ENCODE data around the gene RTN4R. TPM values are rescaled to one million over a fixed set of nuclear protein-coding genes. Genes with fewer than 3 reads are reported as not detected.

The RTN4R gene
- total and polyA plus RNA-seq, 2 of the 13 experiments (the other 11 are each of a cell fraction or from before 2014, with no cell fraction given), result 0.22 to 0.77 TPM

DNA sequence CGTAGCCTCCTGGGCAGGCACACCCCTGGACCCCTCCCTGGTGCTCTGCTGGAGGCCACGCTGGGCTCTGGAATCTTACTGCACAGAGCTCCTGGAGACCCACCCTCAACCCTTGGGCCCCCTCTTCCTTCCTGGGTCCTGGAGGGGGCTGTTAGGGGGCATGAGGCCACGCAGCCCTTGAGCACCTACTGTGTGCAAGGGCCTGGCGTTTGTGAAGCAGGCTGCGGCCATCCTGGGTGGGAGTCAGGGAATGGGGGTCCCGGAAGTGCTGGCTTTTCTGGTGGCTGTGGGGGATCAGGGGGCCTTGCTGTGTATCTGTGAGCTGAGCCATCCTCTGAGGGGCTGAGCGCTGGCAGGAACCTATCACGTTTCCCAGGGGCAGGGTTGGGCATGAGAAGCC is 76.3 kb downstream of the RTN4R start:
- FAIRE-seq (no peak), ATAC-seq (no peak), DNase-seq (ENCODE audit: low spot score) (no peak)
- in situ Hi-C loops (cut with HindIII; ENCODE audit: extremely low pct_ligation_motif_present, low pct_unique_long_range_greater_than_20kb) (no loop called here), intact Hi-C loops (cut with micrococcal nuclease; ENCODE audit: unreplicated experiment) (no loop called here)
- H3K27me3 ChIP-seq (ENCODE audit: control insufficient read depth in 1 of 2, insufficient read depth in 2 of 2, low read length in 2 of 2), result peaks cover 18 to 61% of the 10 kb centered on the region in 2 experiments; a peak in 3 of 5 replicates
- H4K20me1 ChIP-seq (ENCODE audit: insufficient read depth, low read length), result no peaks in the 10 kb centered on the region
- no CpG with 5 or more reads among the region's 8 CpGs for WGBS (ENCODE audit: low lambda C conversion rate)
- no peak overlapping the region for H3K27ac ChIP-seq (ENCODE audit: extremely low read length, insufficient read depth, low read length)
- H3K9me3 ChIP-seq (ENCODE audit: low read length), result no peaks in the 10 kb centered on the region
- H3K79me2 ChIP-seq (ENCODE audit: insufficient read depth, low read length), result no peaks in the 10 kb centered on the region
- no TSS peak for BruUV-seq (replicated peaks)
- H3K9ac ChIP-seq (ENCODE audit: insufficient read depth, low read depth, low read length), result no peak overlapping the region
- H3K4me1 ChIP-seq (ENCODE audit: insufficient read depth, low read length), result no peaks in the 10 kb centered on the region
- POLR2A ChIA-PET, result no interaction called here
- no peaks in the 10 kb centered on the region for H3K36me3 ChIP-seq (replicated peaks in 1 of 2; ENCODE audit: control insufficient read depth in 1 of 2, insufficient read depth in 2 of 2, low read length in 2 of 2)
- no peak for TF ChIP-seq SNAI1 (CRISPR knock-in tag; IDR thresholded peaks at IDR 0.05; ENCODE audit: borderline replicate concordance)
- TF ChIP-seq ZBTB14 (CRISPR knock-in tag; IDR thresholded peaks at IDR 0.05), result no peak
- TF ChIP-seq ZNF484 (CRISPR knock-in tag; IDR thresholded peaks at IDR 0.05; ENCODE audit: borderline replicate concordance, low read depth), result no peak
- no peak for TF ChIP-seq HNRNPL (IDR thresholded peaks at IDR 0.05; ENCODE audit: low read depth, low read length)
- no peak for TF ChIP-seq ZMYM2 (CRISPR knock-in tag; IDR thresholded peaks at IDR 0.05)
- no peak for TF ChIP-seq FOXK2 (IDR thresholded peaks at IDR 0.05)
- TF ChIP-seq ZNF256 (CRISPR knock-in tag; conservative IDR thresholded peaks at IDR 0.05), result no peak
- TF ChIP-seq TCF7L2 (IDR thresholded peaks at IDR 0.05; ENCODE audit: low read depth, low read length), result no peak
- no peak for TF ChIP-seq ZNF569 (CRISPR knock-in tag; IDR thresholded peaks at IDR 0.05; ENCODE audit: borderline replicate concordance)
- no peak for TF ChIP-seq CBX2 (IDR thresholded peaks at IDR 0.05; ENCODE audit: low read depth, low read length)
- TF ChIP-seq CBX2 (CRISPR knock-in tag; IDR thresholded peaks at IDR 0.05; ENCODE audit: low read depth), result no peak
- no peak for TF ChIP-seq HNRNPK (IDR thresholded peaks at IDR 0.05; ENCODE audit: low read depth, low read length, poor library complexity, severe bottlenecking)
- TF ChIP-seq ZNF891 (CRISPR knock-in tag; IDR thresholded peaks at IDR 0.05), result no peak
- TF ChIP-seq ZNF160 (CRISPR knock-in tag; IDR thresholded peaks at IDR 0.05), result no peak
- TF ChIP-seq HMGA1 (CRISPR knock-in tag; conservative IDR thresholded peaks at IDR 0.05), result no peak
- no peak overlapping the region for H3K4me3 ChIP-seq (replicated peaks in 1 of 3; ENCODE audit: insufficient read depth in 1 of 3, low read depth in 2 of 3, low read length in 3 of 3)
- no peak overlapping the region for H3K4me2 ChIP-seq (ENCODE audit: low read depth, low read length)
- CTCF ChIA-PET (ENCODE audit: low intra/inter-chr PET ratio, low total read pairs), result no interaction called here
- H2AFZ ChIP-seq (ENCODE audit: low read length), result no peak overlapping the region

MicroRNAs encoded within 50 kb of the gene (microRNA counts, 767-probe panel; counts per million panel counts)
- microRNA hsa-miR-1286, result not detected

Small RNA genes within 50 kb of the gene (microRNA-seq; reads per million reads assigned to microRNA genes)
- gene MIR1286, result not detected

Small RNA genes within 50 kb of the gene (small RNA-seq; reads per million reads assigned to genes)
- gene MIR1286 (ENCODE audit: insufficient read depth in 2 of 3, insufficient read length in 3 of 3, low read depth in 2 of 3, low replicate concordance in 1 of 3), result 0 reads per million in 3 experiments

Other genes with a start within 250 kb of the RTN4R start
- gene TANGO2, start 247.2 kb downstream of the RTN4R start, total RNA-seq (2016; rRNA removed; fragmentation: Illumina TruSeq; extraction: Trizol), result 12.1 and 12.9 TPM in 2 replicates
- gene TANGO2, start 247.2 kb downstream of the RTN4R start, polyA plus RNA-seq (2011; rRNA removed), result 14.8 and 20.8 TPM in 2 replicates
- gene DGCR8, start 188.1 kb downstream of the RTN4R start, total RNA-seq (2016; rRNA removed; fragmentation: Illumina TruSeq; extraction: Trizol), result 14.8 and 23.2 TPM in 2 replicates
- 10.2 and 14.6 TPM in 2 replicates for gene DGCR8, start 188.1 kb downstream of the RTN4R start, polyA plus RNA-seq (2011; rRNA removed)
- 492 and 544 TPM in 2 replicates for gene RANBP1, start 152.2 kb downstream of the RTN4R start, total RNA-seq (2016; rRNA removed; fragmentation: Illumina TruSeq; extraction: Trizol)
- gene RANBP1, start 152.2 kb downstream of the RTN4R start, polyA plus RNA-seq (2011; rRNA removed), result 167 and 181 TPM in 2 replicates
- 18.4 and 30.3 TPM in 2 replicates for gene TRMT2A, start 151.1 kb downstream of the RTN4R start, total RNA-seq (2016; rRNA removed; fragmentation: Illumina TruSeq; extraction: Trizol)
- gene TRMT2A, start 151.1 kb downstream of the RTN4R start, polyA plus RNA-seq (2011; rRNA removed), result 24.0 and 30.8 TPM in 2 replicates
- 2.2 and 7.5 TPM in 2 replicates for gene ZDHHC8, start 136.5 kb downstream of the RTN4R start, total RNA-seq (2016; rRNA removed; fragmentation: Illumina TruSeq; extraction: Trizol)
- gene ZDHHC8, start 136.5 kb downstream of the RTN4R start, polyA plus RNA-seq (2011; rRNA removed), result 21.3 and 23.8 TPM in 2 replicates
- gene CCDC188, start 117.3 kb downstream of the RTN4R start, total RNA-seq (2016; rRNA removed; fragmentation: Illumina TruSeq; extraction: Trizol), result not detected in 2 replicates
- gene CCDC188, start 117.3 kb downstream of the RTN4R start, polyA plus RNA-seq (2011; rRNA removed), result not detected in 2 replicates
- gene DGCR6L, start 51.7 kb upstream of the RTN4R start, total RNA-seq (2016; rRNA removed; fragmentation: Illumina TruSeq; extraction: Trizol), result 28.6 and 35.3 TPM in 2 replicates
- 17.5 and 21.0 TPM in 2 replicates for gene DGCR6L, start 51.7 kb upstream of the RTN4R start, polyA plus RNA-seq (2011; rRNA removed)
- gene ZNF74, start 125.8 kb upstream of the RTN4R start, total RNA-seq (2016; rRNA removed; fragmentation: Illumina TruSeq; extraction: Trizol), result 7.4 and 9.1 TPM in 2 replicates
- gene ZNF74, start 125.8 kb upstream of the RTN4R start, polyA plus RNA-seq (2011; rRNA removed), result 6.3 and 8.0 TPM in 2 replicates
- 1.4 and 3.3 TPM in 2 replicates for gene SCARF2, start 169.5 kb upstream of the RTN4R start, total RNA-seq (2016; rRNA removed; fragmentation: Illumina TruSeq; extraction: Trizol)
- 6.2 and 6.9 TPM in 2 replicates for gene SCARF2, start 169.5 kb upstream of the RTN4R start, polyA plus RNA-seq (2011; rRNA removed)
- 11.3 and 14.8 TPM in 2 replicates for gene KLHL22, start 227.5 kb upstream of the RTN4R start, total RNA-seq (2016; rRNA removed; fragmentation: Illumina TruSeq; extraction: Trizol)
- gene KLHL22, start 227.5 kb upstream of the RTN4R start, polyA plus RNA-seq (2011; rRNA removed), result 10.9 and 15.8 TPM in 2 replicates
- gene MED15, start 239.3 kb upstream of the RTN4R start, total RNA-seq (2016; rRNA removed; fragmentation: Illumina TruSeq; extraction: Trizol), result 9.8 and 14.3 TPM in 2 replicates
- 27.0 and 31.0 TPM in 2 replicates for gene MED15, start 239.3 kb upstream of the RTN4R start, polyA plus RNA-seq (2011; rRNA removed)

Data from HepG2 (cell line).